Memory B cell (primary cell): ENCODE data around the gene TARBP1.
"Not testable (repeated sequence)": the region's sequence is repeated elsewhere in the genome, so short reads cannot be mapped to it uniquely, and the experiment has no call there.

Experiments used
- ATAC-seq: fragments of 150-1000 bp; cut with Tn5 transposase; 2 replicates; pipeline ENCODE4 v1.10.0; 2021; ENCODE audit warnings: low read depth, mild to moderate bottlenecking, moderate library complexity
- DNase-seq, 2 donors: peaks; one replicate each; pipeline ENCODE4 v3.0.0; 2022; ENCODE audit warnings: low spot score in 2 of 2
- H3K27ac Mint-ChIP-seq: one replicate; pipeline ENCODE4 v1.8.0; 2022; ENCODE audit warnings: mild to moderate bottlenecking, moderate library complexity, mixed read lengths
- H3K27me3 Mint-ChIP-seq: one replicate; pipeline ENCODE4 v1.8.0; 2022; ENCODE audit warnings: mixed read lengths
- H3K36me3 Mint-ChIP-seq: one replicate; pipeline ENCODE4 v1.8.0; 2022; ENCODE audit warnings: mild to moderate bottlenecking, mixed read lengths
- H3K4me1 Mint-ChIP-seq: one replicate; pipeline ENCODE4 v1.8.0; 2022; ENCODE audit warnings: mixed read lengths
- H3K4me3 Mint-ChIP-seq: one replicate; pipeline ENCODE4 v1.8.0; 2022; ENCODE audit warnings: mild to moderate bottlenecking, moderate library complexity, mixed read lengths
- H3K9me3 Mint-ChIP-seq: one replicate; pipeline ENCODE4 v1.8.0; 2022; ENCODE audit warnings: mixed read lengths

TARBP1 gene

DNA sequence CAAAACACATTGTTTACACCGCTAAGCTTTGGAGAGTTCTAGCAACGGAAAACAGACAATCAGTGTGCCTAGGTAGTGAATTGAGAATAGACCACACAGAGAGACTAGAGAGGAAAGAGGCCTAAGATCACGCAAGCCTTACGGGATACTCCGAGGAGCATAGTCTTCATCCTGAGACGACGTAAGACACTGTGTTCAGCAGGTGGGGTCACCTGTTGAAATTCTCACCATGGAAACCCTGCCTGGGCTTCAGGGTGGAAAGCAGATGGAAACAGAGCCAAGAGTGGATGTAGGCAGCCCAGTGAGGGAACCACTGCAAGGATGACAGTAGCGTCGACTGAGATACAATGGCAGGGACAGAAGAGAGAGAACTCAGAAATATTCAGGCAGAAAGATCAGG, 65.5 kb downstream of the TARBP1 start:
- no peaks in the 10 kb centered on the region for H3K9me3 Mint-ChIP-seq
- no peak overlapping the region for H3K4me3 Mint-ChIP-seq
- H3K4me1 Mint-ChIP-seq, result no peaks in the 10 kb centered on the region
- H3K27ac Mint-ChIP-seq, result peak overlapping the region; percentile 19
- no peaks in the 10 kb centered on the region for H3K27me3 Mint-ChIP-seq
- DNase-seq (no peak), ATAC-seq (no peak)
- peaks cover 39% of the 10 kb centered on the region for H3K36me3 Mint-ChIP-seq

- Mint-ChIP-seq H3K36me3 (peaks cover 39% of the 10 kb centered on the region), H3K4me3 (no peak overlapping the region), H3K27ac (no peak overlapping the region), H3K9me3 (no peaks in the 10 kb centered on the region), H3K27me3 (no peaks in the 10 kb centered on the region), H3K4me1 (no peaks in the 10 kb centered on the region)
- DNase-seq (no peak), ATAC-seq (no peak)
Observed at GRCh38 chr1:234412830-234413229, 66.1 kb downstream of the TARBP1 start.

DNA sequence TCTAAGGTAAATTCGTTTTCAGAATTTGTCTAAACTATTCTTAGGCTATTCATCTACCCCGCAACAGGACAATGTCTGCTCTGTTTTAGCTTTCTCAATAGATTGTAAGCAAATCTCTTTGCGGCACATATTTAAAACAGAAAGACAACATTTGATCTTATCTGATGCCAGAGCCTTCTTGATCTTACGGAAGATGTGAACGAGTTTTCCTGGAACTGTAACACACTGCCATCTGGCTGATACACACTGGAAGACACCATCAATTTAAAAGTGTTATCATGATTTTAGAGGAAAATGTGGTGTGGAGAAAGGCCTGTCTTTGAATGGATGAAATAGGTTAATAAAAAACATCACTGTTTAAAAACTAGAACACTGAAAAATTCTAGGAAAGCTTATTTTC, 69.7 kb downstream of the TARBP1 start:
- DNase-seq, result no peak
- Mint-ChIP-seq H3K9me3 (no peaks in the 10 kb centered on the region), H3K27ac (no peak overlapping the region), H3K4me1 (no peaks in the 10 kb centered on the region), H3K36me3 (peaks cover 24% of the 10 kb centered on the region), H3K4me3 (no peak overlapping the region), H3K27me3 (no peaks in the 10 kb centered on the region)
- no peak for ATAC-seq

GRCh38 chr1:234408757-234409156, 70.2 kb downstream of the TARBP1 start:
- DNase-seq, result no peak
- H3K4me1 Mint-ChIP-seq, result no peaks in the 10 kb centered on the region

DNA sequence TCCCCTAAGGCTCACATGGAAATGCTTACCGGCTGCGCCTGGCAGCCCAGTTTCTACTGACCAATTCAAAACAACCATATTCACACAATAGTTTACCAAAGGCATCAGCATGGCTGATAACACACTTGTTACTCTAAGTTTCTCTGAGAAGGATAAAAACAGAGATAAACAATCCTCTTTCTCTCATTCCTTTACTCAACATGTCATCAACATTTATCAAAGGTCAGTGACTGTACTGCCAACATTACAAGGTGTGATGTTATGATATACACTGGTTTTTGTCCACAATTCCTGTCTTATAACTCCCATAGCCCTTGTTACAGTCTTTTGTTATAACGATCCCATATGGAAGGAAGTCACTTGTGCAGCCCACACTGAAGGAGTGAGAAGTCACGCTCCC, 72.1 kb downstream of the TARBP1 start:
- Mint-ChIP-seq H3K9me3 (no peaks in the 10 kb centered on the region), H3K36me3 (peaks cover 14% of the 10 kb centered on the region), H3K27me3 (no peaks in the 10 kb centered on the region), H3K4me3 (no peak overlapping the region), H3K4me1 (peaks cover 1% of the 10 kb centered on the region), H3K27ac (no peak overlapping the region)
- DNase-seq (no peak), ATAC-seq (no peak)

More at GRCh38 chr1:234408757-234409156, 70.2 kb downstream of the TARBP1 start:
- H3K27me3 Mint-ChIP-seq, result no peaks in the 10 kb centered on the region
- no peak for ATAC-seq
- H3K27ac Mint-ChIP-seq, result peak overlapping the region; percentile 17
- H3K9me3 Mint-ChIP-seq, result no peaks in the 10 kb centered on the region
- H3K4me3 Mint-ChIP-seq, result no peak overlapping the region
- peaks cover 21% of the 10 kb centered on the region for H3K36me3 Mint-ChIP-seq

GRCh38 chr1:234405676-234406075, 73.3 kb downstream of the TARBP1 start:
- Mint-ChIP-seq H3K9me3 (no peaks in the 10 kb centered on the region), H3K4me3 (no peak overlapping the region), H3K4me1 (peaks cover 10% of the 10 kb centered on the region), H3K36me3 (peaks cover 15% of the 10 kb centered on the region), H3K27me3 (no peaks in the 10 kb centered on the region), H3K27ac (no peak overlapping the region)
- no peak for DNase-seq
- no peak for ATAC-seq

DNA sequence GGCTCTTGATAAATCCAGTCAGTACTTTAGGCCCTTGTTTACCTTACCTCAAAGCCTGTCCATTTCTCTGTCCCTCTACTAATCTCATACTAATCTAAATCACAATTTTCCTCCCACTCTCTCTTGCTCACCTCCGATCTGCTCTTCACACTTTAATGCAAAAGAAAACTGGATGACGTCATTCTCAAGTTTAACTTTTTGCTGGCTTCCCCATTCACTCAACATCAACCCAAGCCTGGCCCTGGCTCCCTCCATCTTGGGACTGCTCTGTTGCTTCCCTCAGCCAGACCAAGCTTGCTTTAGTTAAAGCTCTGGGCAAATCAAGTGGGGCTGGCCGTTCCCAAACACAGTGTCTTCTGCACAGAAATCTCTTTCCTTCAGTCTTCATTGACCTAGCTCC, 76.0 kb downstream of the TARBP1 start:
- no peak overlapping the region for H3K4me3 Mint-ChIP-seq
- H3K27me3 Mint-ChIP-seq, result no peaks in the 10 kb centered on the region
- no peak for DNase-seq
- peak overlapping the region; percentile 58 for H3K27ac Mint-ChIP-seq
- H3K9me3 Mint-ChIP-seq, result no peaks in the 10 kb centered on the region
- H3K36me3 Mint-ChIP-seq, result peaks cover 9% of the 10 kb centered on the region
- H3K4me1 Mint-ChIP-seq, result peaks cover 22% of the 10 kb centered on the region
- no peak for ATAC-seq

GRCh38 chr1:234401658-234402057, 77.3 kb downstream of the TARBP1 start:
- H3K27ac Mint-ChIP-seq, result peak overlapping the region; percentile 79
- peak overlapping the region; percentile 4 for H3K4me3 Mint-ChIP-seq
- H3K36me3 Mint-ChIP-seq, result peaks cover 13% of the 10 kb centered on the region
- ATAC-seq (no peak), DNase-seq (no peak)
- H3K27me3 Mint-ChIP-seq, result no peaks in the 10 kb centered on the region
- H3K4me1 Mint-ChIP-seq, result peaks cover 26% of the 10 kb centered on the region
- no peaks in the 10 kb centered on the region for H3K9me3 Mint-ChIP-seq

DNA sequence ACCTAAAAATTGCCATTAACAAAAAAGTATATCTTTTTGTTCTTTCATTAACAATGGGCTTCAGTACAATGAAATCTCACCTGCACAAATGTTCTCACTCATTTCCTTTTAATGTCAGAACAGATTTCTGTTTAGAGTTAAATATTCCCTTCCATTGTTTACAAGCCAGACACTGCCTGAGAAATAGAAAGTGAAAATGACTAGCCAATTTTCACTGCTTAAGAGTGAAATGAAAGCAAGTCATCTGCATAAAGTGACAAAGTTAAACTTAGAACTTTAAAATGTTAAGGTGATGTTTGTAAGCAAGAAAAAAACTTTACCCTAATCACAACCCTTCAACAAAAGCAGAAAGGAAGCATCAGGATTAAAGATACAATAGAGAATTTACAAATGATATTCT, 78.2 kb downstream of the TARBP1 start:
- ATAC-seq (peak; percentile 65), DNase-seq (no peak)
- H3K9me3 Mint-ChIP-seq, result no peaks in the 10 kb centered on the region
- H3K27ac Mint-ChIP-seq, result peak overlapping the region; percentile 79
- H3K36me3 Mint-ChIP-seq, result peaks cover 10% of the 10 kb centered on the region
- H3K27me3 Mint-ChIP-seq, result no peaks in the 10 kb centered on the region
- peak overlapping the region; percentile 65 for H3K4me3 Mint-ChIP-seq
- peaks cover 26% of the 10 kb centered on the region for H3K4me1 Mint-ChIP-seq

- not testable (repeated sequence) for H3K9me3 Mint-ChIP-seq
- H3K27ac Mint-ChIP-seq, result peak overlapping the region; percentile 79
- peak overlapping the region; percentile 89 for H3K4me3 Mint-ChIP-seq
Observed at GRCh38 chr1:234399515-234399914, 79.5 kb downstream of the TARBP1 start.

DNA sequence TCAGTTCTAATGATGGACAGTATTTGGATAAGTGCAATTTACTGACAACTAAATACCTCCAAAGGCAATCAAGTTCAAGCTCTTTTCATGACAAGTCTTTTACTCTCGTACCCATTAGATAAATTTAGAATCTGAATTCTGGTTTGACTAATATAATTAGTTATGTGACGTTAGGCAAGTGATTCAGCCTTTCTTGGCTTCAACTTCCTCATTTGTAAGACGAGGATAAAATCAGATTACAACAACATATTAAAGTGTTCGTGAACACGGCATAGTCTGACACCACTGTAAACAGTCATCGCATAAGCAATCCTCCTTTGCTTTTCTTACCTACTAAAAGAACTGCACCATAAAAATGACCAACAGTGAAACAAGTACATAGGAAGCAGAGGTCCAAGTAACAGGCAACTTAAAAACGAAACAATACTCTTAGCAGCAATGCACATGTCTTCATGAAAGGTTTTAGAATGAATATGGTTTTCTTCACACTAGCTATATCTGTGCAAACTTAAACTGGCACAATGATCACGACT, 80.1 kb downstream of the TARBP1 start:
- Mint-ChIP-seq H3K36me3 (peaks cover 19% of the 10 kb centered on the region), H3K4me1 (peaks cover 26% of the 10 kb centered on the region), H3K27me3 (no peaks in the 10 kb centered on the region), H3K9me3 (no peaks in the 10 kb centered on the region), H3K4me3 (peak overlapping the region; percentile 89), H3K27ac (peak overlapping the region; percentile 79)
- ATAC-seq (peak; percentile 55), DNase-seq (no peak)

More at GRCh38 chr1:234399515-234399914, 79.5 kb downstream of the TARBP1 start:
- peaks cover 26% of the 10 kb centered on the region for H3K4me1 Mint-ChIP-seq
- H3K36me3 Mint-ChIP-seq, result peaks cover 15% of the 10 kb centered on the region
- DNase-seq, ATAC-seq, H3K27me3 Mint-ChIP-seq: not testable (repeated sequence)

DNA sequence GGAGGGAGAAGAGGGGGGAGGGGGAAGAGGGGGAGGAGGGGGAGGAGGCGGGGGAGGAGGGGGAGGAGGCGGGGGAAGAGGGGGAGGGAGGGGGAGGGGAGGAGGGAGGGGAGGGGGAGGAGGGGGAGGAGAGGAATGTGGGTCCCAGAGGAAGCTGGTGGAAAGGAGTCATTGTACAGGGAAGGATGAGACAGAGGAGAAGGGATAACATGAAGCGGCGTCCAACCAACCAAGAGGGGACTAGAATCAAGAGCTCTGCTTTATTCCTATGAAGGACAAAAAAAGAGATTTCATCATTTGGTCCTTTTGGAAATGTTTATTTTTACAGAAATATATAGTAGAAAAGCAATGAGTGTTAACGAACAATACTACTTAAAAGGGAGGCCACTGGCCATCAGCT, 81.2 kb downstream of the TARBP1 start:
- no peak overlapping the region for H3K27ac Mint-ChIP-seq
- no peak for ATAC-seq

DNA sequence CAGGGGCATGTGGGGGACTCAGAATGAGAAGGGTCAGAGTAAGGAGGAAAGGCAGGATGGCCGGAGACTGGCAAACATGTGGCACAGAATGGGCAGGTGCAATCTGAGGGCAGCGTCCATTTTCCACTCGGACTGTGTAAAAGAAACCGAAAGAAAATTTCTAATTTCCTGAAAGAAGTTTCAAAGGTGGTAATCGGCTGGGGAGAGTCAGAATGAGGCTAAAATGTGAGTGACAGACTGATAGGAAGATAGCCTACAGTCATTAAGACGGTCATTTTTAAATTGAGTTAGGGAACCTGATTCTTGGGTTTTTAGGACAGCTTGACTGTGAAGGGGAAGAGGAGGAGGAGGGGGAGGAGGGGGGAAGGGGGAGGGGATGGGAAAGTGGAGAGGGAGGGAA, 82.1 kb downstream of the TARBP1 start:
- no peaks in the 10 kb centered on the region for H3K27me3 Mint-ChIP-seq
- no peaks in the 10 kb centered on the region for H3K9me3 Mint-ChIP-seq
- peaks cover 19% of the 10 kb centered on the region for H3K36me3 Mint-ChIP-seq
- peak overlapping the region; percentile 7 for H3K4me3 Mint-ChIP-seq
- peaks cover 25% of the 10 kb centered on the region for H3K4me1 Mint-ChIP-seq
- no peak for DNase-seq
- peak overlapping the region; percentile 81 for H3K27ac Mint-ChIP-seq
- ATAC-seq, result no peak

More for the DNA sequence above, 81.2 kb downstream of the TARBP1 start:
- DNase-seq, result no peak
- peaks cover 16% of the 10 kb centered on the region for H3K36me3 Mint-ChIP-seq
- H3K27me3 Mint-ChIP-seq, result no peaks in the 10 kb centered on the region
- peaks cover 26% of the 10 kb centered on the region for H3K4me1 Mint-ChIP-seq
- H3K4me3 Mint-ChIP-seq, result no peak overlapping the region
- H3K9me3 Mint-ChIP-seq, result no peaks in the 10 kb centered on the region

DNA sequence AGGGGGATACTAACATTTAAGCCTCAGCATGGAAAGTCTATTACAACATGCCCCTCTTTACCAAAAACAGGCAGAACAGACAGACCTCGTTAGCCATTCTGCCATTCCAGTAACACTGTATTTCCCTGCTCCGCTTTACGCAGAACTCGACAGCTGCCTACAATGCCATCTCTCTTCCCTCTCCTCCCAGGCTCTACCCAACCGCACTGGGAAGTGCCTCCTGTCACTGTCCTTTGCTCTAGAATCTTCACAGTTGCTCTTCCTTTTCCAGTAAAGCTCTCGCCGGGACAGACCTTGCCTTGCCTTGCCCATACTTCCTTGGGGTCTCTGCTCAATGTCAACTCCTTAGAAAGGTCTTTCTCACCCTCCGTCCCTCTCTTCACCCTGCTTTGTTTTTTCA, 82.9 kb downstream of the TARBP1 start:
- peaks cover 21% of the 10 kb centered on the region for H3K4me1 Mint-ChIP-seq
- no peak overlapping the region for H3K4me3 Mint-ChIP-seq
- no peaks in the 10 kb centered on the region for H3K27me3 Mint-ChIP-seq
- DNase-seq, result no peak
- H3K27ac Mint-ChIP-seq, result no peak overlapping the region
- H3K9me3 Mint-ChIP-seq, result no peaks in the 10 kb centered on the region
- H3K36me3 Mint-ChIP-seq, result peaks cover 21% of the 10 kb centered on the region
- no peak for ATAC-seq

DNA sequence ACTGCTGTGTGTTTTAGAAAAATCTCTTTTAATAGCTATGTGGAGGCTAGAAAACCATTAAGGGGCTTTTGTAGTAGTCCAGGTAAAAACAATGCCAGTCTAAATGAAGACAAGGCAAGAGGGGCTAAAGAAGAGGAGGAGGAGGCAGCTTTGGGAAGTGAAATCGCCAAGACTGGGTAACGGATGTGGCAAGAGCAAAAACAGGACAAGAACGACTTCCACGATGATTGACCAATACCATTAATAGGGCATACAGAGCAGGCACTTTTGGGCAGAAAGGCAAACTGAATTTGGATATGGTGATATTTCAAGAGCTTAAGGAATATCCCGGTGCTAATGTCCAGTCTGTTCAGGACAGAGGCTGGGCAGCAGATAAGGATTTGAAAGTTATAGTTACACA, 83.7 kb downstream of the TARBP1 start:
- ATAC-seq, result no peak
- Mint-ChIP-seq H3K9me3 (no peaks in the 10 kb centered on the region), H3K27me3 (no peaks in the 10 kb centered on the region), H3K36me3 (peaks cover 21% of the 10 kb centered on the region), H3K27ac (peak overlapping the region; percentile 5), H3K4me1 (peaks cover 15% of the 10 kb centered on the region), H3K4me3 (no peak overlapping the region)
- no peak for DNase-seq
